AG08395 (cell line): ENCODE results near the gene ITPRID2.
A peak's percentile ranks its signal among the peaks of the same experiment; 100 is the strongest.

ENCODE experiments used
- DNase-seq: peaks from one replicate; pipeline ENCODE4 v3.0.0; 2012; ENCODE audit warnings: mixed read lengths, low spot score

ITPRID2 gene

DNA sequence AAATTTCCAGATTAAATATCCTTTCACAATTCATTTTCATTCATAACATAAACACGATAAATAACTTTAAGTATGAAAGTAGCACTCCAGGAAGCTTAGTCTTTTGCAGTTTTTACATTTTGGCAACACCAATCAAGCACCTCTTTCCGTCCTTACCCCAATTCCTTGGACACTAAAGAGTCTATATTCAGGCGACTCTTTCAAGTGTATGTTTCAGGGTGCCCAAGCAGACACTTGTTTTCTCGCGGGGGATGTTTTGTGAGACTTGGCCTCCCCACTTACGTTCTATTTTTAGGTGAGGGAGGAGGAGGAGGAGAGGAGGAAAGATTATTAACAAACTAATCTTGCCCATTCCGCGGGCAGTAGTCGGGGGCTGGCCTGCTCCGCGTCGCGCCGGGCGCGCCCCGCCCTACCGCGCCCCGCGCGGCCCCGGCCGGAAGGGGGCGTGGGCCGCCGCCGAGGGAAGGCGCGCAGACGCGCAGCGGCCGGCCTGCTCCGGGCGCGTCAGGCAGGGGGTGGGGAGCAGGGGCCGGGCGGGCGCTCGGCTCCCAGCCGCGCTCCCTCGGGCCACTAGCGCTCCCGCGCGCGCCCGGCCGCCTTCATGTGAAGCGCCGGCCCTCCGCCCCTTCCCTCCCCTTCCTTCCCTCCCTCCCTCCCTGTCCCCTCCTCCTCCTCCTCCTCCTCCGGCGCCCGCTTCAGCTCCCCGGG is at the start of gene ITPRID2:
ITPRID2 (plus strand) TSS at position 473 of the 708 bp plus-strand sequence. CDS start 337 bp downstream, outside the sequence.
- peak; percentile 97 for DNase-seq

DNA sequence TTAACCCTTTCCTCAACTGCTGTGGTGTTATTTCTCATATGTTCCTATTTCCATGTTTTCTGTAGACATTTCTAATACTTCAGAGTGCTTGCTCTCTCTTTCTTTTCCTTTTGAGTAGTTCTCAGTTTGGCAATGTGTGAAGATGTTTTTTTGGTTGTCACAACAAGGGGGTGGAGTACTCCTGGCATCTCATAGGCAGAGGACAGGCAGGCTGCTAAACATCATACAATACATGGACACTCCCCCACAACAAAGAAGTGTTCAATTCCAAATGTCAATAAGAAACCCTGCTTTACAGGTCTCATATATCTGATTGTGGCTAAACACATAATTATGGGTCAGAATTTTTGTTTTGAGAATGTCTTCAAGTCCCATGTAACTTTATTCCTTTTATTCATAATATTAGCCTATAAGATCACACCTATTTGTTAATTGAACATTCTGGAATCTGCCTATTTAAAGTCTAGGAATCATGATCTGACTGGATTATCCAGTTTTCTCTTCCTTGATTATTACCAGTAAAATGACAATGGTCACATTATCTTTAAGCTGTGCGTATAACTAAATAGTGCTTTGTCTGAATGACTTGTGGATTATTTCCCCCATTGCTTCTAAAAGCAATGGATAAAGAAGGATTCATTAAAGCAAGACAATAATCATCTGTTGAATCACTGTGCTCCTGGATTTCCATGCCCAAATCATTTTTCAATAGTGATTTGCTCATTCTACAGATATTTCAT is 46.8 kb upstream of the ITPRID2 start:
- DNase-seq: no peak

DNA sequence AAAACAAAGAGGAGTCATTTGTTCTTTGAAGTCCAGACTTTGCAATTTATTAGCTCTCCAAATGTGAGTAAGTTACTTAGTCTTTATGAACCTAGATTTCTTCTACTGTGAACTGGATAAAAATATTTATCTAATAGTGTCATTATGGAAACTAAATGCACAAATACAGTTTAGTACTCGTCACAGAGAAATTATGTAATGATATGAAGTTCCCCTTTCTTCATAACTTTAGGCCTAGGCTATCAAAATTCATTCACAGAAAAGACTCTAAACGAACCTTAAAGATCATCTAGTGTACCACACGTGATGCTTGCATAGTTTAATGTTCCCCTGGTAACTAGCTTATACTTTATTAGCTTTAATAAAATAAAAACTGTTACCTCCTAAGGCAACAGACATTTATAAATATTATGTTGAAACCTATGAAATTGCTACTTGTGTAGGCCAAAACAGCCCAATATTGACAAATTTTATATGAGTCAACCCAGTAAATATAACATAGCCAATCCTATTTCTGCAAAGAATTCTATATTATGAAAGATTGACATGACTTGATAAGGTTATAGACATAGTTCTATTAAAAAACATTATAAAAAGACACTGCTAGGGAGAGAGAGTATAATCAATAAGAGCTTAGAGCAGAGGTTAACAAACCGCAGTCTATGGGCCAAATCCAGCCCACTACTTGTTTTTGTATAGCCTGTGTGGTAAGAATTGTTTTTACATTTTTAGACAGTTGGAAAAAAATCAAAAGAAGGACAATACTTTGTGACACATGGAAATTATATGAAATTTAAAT is 44.9 kb upstream of the ITPRID2 start:
- no peak for DNase-seq

DNA sequence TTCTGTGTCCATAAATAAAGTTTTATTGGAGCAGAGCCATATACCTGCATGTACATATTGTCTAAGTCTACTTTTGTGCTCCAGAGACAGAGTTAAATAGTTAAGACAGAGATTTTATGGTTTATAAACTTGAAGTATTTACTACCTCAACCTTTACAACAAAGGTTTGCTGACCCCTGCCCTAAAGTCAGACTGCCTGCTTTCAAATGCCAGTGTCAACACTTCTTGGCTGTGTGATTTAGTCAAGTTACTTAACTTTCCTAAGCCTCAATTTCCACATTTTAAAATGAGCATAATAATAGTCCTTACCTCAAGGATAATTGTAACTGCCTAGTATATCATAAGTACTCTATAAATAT is 44.4 kb upstream of the ITPRID2 start:
- no peak for DNase-seq

DNA sequence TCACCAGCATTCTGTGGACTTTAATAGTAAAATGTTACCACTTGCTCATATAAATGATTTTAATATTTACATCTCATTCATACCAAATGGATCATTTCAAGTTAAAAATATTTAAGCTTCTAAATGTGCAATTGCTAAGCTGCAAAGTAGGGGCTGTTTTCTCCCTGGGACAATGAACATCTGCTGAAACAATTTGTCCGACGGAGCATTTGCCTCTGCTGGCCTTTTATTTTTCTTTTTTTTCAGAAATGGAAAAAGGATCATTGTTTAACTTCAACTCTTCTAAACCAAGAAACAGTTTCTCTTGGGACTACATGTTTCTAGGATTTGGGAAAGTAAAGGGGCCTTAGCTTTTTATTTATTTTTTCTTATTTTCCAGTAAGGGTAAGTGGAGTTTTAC is 43.8 kb upstream of the ITPRID2 start:
- no peak for DNase-seq

DNA sequence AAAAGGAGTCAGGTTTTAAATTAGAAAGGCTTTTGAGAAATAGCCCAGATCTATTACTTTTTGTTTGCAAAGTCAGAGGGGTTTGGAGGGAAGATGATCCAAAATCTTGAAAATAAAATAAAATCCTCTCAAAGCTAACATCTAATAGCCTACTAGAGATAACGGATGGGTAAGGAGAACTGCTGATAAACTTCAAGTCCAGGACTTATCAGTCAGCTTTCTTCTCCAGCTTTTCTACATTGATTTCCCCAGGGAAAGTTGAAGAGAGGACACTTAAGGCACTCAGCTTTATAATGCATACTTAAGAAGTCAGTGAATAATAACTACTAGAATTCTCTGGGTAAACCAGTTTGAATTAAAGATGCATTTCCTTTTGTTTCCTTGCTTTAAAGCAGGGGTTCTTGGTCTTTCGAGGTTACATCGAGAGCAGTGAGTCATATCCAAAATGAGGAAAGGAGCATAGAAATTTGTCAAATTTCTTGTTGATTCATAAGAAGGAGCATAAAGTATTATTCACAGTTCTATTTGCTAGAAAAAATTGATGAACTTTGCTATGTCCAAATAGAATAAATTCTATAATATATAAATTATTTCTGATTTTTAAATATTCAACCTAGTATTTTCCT is 43.2 kb upstream of the ITPRID2 start:
- DNase-seq: no peak

DNA sequence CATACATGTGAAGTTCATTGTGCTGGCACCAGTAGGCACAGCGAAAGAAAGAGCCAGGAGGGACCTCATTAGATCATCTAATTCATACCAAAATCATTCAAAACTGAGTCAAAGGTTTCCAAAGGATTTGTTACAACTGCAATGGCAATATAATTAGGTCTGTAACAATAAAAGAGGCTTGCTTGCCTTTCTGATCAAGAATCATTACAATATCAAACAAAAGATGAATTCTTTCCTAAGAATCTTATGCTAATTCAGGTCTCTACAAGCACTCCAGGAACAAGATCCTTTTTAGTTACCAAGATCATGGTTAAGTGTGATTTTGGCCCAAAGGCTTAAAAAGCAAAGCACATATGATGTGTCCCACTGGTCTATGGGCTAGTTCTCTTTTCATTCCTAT is 41.9 kb upstream of the ITPRID2 start:
- no peak for DNase-seq

DNA sequence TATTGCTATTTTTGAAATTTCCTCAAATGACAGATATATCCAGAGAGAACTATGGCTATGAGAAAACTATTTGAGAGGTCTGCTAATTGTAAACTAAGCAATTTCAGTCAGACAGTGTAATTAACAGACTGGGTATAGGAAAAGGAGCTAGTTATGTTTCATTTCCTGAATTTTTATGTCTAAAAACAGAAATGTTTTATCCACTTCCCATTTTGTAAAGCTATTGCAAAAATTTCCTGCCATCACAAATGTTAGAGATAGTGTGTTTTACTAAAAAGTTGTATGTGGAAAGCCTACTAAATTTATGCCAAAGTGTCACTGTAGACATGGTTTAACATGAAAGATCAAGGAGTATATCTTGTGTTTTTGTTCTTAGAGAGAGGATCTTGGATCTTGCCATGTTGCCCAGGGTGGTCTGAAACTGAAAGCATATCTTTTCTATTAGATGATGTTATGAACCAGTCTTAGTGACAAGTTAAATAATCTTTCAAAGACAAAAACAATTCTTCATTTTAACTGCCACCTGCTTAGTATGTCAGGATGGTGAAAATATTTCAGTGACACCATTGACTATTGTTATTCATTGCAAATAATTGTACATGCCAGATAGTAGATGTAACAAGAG is 40.5 kb upstream of the ITPRID2 start:
- DNase-seq: no peak

DNA sequence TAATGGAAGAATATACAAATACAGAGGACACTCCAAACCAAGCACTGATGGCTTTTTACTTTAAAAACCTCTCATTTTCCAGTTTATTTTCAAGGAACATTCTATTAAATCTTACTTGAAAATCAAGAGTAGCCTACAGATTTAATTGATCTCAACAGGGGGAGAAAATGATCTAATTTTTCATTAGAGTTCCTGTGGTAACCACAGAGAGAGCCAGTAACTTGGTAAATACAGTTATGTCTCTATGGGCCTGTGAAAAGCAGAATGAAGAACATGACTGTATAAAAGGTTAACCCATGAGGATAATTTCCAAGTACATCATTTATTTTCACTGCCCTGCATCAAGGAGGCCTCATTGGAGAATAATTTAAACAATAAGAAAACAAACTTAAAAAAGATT is 39.8 kb upstream of the ITPRID2 start:
- DNase-seq: no peak

DNA sequence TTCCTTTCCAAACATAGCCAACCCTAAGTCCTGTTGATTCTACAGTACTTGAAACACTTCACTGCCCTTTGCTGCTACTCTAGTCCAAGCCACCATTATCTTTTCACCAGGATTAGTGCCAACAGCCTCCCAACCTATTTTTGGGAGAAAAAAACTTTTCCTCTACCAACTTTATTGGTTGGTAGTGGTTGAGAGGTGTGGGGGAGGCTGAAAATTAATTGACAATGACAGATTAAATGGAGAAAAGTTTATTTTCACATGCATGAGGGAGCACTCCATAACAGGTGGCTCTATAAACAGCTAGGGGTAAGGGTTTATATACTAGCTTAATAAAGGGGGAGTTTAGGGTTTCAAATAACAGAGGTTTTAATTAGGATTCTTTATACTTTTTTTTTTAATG is 37.8 kb upstream of the ITPRID2 start:
- no peak for DNase-seq

DNA sequence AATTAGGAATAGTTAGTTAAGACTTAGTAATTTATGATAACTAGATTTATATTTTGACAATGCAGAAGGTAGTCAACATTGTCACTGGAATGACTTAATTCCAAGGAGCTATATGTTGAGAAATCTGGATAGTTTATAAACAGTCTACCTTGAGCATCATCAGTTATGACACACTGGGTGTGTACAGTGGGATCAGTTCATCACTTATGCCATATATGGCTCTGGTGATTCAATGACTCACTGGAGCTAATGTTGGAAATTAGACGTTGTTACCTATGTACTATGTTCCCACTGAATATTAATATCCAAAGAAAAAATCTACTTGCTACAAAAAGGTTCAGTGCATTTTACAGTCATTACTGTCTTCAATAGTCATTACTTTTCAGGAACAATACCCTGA is 34.0 kb upstream of the ITPRID2 start:
- DNase-seq: no peak

DNA sequence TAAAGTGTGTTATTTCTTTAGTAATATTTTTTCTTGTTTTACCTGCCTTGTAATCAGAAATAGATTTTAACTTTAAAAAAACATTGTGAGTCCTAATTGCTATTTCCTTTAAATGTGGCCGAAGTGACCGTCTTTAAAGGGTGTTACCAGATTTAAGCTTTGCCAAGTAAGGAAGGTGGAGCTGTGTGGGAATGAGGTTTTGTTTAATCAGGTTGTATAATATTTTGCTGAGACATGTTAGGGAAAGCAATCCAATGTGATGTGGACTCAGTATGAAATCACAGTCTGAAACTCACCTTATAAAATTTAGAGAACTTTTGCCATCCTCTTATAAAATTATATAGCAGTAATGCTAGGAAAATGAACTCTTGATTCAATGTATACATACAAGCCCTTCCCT is 32.9 kb upstream of the ITPRID2 start:
- DNase-seq: no peak

DNA sequence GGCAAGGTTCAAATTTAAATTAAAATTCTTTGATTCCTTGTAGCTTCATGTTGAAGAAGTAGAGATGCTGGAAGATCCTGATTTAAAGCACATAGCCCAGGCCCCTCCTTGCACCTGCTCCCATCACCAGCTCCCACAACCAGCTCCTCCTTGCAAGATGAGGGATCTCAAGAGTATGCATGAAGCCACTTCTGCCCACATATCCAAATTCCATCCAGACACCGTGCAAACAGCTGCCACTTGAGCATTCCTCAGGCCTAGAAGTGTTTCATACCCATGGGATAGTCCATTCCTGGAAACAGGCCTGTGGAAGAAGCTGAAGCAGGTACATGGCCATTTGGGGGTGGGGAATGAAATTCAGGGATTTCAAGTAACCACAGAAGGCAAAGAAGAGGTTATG is 32.4 kb upstream of the ITPRID2 start:
- DNase-seq: no peak

DNA sequence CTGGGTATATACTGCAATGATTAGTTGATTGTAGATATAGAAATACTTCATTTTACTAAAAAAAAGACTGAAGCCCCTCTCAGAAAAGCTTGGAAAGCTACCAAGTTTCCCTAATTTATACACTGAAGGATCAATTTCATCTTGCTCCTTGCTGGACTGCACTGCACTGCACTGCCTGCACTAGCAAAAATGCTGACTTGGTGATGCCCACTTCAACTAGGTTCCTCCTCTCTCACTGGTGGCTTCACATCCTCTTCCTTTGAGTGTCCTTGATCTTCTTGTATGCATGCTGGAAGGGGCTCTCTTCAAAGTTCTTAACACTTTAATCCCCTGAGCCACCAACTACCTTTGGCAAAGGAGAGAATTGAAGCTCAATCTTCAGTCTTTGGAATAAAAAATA is 31.7 kb upstream of the ITPRID2 start:
- no peak for DNase-seq

DNA sequence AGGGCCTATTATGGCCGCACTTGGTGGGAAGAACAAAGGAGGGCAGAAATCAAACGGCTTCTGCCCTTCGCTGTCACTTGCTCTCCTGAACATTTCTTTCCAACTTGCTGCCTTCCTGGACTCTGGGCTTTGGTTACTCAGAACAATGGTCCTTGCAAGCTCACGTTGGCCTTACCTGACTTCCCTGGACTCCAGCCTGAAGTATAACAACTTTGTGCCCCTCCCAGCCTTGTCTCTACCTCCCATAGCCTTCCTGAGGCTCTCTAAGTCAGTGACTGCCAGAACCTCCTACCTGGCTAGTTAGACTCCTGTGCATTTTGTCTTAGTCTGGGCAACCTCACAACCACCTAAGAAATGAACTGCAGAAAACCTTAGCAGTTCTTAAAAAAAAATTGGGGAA is 30.2 kb upstream of the ITPRID2 start:
- no peak for DNase-seq

DNA sequence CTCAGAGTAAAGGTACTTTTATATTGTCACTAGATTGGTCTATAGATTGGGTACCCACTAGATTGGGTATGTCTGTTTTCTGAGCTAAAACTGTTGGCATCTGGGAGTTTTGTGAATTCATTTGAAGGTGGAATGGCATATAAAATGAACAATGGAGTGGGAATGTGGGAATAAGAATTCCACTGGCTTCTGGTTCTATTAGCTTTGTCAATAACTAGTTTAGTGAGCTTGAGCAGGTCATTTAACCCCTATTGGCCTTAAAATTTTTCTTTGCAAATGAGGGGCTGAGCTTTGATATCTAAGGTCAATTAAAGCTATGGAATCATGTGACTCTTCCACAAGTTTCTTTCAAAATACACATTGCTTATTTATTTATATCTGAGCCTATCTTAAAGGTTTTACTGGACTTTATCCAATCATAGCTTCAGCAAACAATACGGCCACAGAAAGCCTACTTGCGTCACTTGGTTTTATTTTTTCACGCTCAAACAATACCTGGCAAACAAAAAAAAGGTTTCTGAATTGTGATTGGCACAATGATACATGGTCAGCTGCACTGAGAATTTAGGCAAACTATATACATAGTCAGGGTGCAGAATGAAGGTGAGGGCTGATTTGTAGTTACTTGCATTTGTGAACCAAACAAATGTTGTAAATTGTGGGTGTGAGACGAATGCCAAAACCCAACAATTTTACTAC is 28.8 kb upstream of the ITPRID2 start:
- DNase-seq: no peak

DNA sequence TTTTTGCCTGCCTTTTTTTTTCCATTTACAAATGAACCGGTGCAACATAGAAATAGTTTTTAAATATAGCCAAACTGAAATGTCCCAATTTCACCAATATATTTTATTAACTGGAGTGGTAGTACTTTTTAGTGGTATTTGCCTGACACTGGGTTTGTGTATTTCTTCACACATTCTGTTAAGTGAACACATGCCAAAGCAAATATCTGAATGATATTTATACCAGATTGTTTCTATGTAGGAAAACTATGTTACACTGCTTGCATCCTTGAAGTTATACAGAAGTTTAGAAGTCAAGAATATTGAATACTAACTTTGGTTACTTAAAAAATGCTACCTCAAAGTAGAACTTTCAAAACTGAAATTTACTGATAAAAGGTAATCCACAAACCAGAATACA is 19.4 kb upstream of the ITPRID2 start:
- no peak for DNase-seq

DNA sequence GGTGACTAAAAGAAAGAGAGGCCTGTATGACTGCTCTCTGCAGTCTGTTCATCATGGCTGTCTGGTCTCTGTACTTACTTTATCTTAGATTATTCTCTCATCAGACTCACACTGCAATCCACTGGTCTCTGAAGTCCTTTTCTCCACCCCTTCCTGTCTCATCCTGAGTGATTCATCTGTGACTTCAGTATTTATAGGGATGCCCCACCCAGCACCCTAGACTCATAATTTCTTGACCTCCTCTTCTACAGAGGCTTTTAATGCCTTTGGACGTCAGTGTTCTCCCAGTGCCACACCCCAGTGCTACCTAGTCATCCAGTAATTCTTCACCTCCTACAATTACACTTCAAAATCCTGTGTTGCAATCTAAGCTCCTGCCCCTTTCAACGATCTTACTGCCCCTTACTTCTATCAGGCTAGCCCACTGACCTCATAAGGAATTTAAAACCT is 14.9 kb upstream of the ITPRID2 start:
- peak; percentile 4 for DNase-seq

DNA sequence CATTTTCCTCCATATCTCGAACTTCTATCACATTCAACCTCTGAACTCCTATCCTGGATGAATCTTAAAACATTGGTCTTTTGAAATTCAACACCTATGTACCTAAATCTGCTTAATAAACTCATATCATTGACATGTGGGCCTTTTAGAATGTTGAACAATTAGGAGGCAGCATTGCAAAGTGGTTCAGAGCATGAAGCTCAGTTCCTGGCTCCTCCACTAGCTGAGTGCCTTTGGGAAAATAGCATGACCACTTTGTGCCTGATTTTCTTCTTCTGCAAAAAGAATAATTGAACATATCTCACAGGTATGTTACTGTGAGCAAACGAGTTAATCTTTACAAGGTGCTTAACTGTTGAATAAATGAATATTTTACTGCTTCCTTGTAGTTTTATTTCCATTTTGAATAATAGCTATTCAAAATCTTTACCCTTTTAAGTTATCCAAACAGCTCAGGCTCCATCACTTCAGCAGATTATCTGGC is 14.3 kb upstream of the ITPRID2 start:
- DNase-seq: no peak

DNA sequence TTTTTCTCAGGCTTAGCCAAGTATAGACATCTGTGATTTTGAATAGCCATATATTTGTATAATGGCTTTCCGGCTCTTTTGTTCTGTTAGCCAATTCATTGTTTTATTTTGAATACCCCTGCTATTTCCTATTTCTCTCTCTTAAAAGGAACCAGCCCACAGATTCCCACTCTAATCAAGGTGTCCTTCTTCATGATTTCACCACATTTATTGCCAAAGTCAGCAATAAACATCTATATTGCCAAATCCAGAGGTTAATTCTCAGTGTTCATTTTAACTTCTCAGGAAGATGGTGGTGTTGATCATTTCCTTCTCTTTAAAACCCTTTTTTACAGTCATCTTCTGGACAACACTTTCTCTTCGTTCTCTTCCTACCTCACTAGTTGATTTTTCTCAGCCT is 13.1 kb upstream of the ITPRID2 start:
- DNase-seq: no peak

DNA sequence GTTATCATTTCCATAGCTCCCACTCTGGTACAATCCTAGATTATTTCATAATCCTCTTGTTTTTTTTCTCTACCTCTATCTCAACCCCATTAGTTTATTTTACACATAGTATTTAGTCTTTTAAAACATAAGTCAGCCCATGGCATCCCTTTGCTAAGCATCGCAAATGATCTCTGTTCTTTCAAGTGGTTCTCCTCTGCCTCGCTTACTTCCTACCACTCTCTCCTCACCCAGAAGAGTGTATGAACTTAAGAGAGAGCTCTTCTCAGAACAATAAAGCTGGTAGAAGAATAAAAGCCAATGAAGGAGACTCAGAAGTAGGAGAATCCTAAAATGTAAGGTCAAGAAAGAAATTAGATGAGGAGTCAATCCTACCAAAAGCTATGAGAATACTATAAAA is 12.2 kb upstream of the ITPRID2 start:
- no peak for DNase-seq
